HuH-7.5 (cell line): ENCODE results near the gene C9orf153.

Experiments used
- DNase-seq: peaks from one replicate; pipeline ENCODE4 v3.0.0; 2011; ENCODE audit warnings: low spot score

C9orf153 gene

GRCh38 chr9:86187121-86187520, 72.3 kb downstream of the C9orf153 start:
- no peak for DNase-seq

GRCh38 chr9:86186696-86187095, 72.8 kb downstream of the C9orf153 start:
- no peak for DNase-seq

DNA sequence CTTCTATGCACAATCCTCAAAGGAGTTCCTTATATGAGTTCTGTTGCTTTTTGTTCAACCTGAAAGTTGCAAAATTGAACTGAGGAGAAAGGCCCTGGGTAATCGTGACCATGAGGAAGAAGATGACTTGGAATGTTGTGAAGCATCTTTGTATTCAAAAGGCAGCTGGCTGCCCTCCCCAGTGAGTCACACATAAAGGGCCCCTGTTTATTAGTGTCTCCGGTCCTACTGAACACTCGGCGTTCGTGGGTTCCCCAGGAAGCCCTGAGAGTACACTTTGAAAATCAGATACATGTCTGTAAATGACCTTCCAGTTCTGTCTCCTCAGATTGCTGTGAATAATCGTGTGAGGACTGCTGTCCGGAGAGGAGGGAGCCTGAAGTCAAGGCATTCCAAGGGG, 73.6 kb downstream of the C9orf153 start:
- no peak for DNase-seq

DNA sequence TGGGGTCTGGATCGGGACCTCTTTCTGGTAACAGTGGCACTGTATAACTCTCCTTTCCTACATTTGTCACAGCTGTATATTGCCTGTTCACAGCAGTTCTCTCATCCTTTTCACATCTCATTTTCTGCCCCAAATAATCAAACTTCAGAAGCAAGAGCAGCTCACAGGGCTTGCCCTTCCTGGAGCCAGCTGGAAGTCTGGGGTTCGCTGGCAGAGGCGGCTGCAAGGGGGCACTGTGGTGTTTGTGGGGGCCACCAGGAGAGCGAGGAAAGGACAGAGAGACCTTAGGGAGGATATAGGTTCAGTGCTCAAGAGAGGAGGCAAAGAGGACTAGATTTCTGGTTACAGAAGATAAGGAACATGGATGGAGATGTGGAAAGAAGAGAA, 75.3 kb downstream of the C9orf153 start:
- no peak for DNase-seq

DNA sequence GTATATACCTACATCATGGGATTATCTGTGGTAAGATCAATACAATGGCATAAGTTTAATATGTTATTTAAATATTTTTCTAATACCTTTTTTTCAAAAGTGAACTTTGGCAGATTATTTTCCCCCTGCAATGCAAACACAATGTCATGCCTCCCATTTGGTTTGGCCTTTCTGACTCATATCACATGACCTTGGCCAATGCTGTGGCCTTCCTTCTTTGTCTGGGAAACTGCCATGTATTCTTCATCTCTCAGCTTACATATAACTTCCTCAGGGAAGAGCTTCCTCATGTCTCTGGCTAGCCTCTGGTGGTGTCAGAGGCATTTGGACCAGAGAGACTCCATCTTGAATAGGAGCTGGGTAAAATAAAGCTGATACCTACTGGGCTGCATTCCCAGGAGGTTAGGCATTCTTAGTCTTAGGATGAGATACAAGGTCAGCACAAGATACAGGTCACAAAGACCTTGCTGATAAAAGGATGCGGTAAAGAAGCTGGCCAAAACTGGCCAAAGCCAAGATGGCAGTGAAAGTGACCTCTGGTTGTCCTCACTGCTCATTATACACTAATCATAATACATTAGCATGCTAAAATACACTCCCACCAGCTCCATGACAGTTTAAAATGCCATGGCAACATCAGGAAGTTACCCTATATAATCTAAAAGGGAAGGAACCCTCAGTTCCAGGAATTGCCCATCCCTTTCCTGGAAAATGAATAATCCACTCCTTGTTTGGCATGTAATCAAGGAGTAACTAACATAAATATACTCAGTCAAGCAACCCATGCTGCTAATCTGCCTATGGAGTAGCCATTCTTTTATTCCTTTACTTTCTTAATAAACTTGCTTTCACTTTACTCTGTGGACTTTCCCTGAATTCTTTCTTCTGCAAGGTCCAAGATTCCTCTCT, 76.0 kb downstream of the C9orf153 start:
- no peak for DNase-seq

DNA sequence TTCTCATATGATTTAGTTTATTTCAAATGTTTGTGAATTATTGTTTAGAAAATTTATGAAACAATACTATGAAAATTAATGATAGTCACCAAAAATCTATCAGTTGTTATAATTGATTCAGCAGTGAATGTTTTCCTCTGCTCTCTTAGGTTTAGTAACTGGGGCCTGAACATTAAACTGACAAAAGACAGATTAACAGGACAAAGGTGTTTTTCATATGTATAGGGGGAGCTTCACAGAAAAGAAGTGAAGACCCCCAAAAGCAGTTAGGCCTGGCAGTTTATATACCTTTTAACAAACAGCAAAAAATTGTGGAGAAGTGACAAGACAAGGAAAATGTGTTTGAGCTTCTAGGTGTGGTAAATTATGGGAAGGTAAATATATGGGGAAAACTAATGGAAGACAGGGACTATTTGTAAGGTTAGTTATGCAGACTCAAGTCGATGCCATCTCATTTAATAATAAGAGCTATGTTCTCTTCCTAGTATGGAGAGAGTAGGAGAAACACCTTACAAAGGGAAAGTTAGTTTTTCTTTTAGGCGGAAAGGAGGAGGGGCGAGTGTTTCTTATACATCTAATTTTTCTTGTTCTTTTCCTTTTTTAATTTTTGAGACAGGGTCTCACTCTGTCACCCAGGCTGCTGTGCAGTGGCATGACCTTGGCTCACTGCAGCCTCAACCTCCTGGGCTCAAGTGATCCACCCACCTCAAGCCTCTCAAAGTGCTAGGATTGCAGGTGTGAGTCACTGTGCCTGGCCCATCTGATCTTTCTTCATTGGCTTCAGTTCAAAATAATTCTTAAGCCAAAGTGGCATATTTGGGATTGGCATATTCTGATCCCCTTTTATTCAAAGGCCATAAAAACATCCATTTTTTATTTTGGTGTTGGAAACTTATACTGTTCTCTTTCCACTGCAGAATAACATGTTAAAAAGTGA, 77.8 kb downstream of the C9orf153 start:
- DNase-seq = no peak

- DNase-seq = no peak
Measured at GRCh38 chr9:86178503-86178902, 81.0 kb downstream of the C9orf153 start.

GRCh38 chr9:86177995-86178394, 81.5 kb downstream of the C9orf153 start:
- no peak for DNase-seq

- no peak for DNase-seq
Measured at GRCh38 chr9:86176468-86176867, 83.0 kb downstream of the C9orf153 start.

DNA sequence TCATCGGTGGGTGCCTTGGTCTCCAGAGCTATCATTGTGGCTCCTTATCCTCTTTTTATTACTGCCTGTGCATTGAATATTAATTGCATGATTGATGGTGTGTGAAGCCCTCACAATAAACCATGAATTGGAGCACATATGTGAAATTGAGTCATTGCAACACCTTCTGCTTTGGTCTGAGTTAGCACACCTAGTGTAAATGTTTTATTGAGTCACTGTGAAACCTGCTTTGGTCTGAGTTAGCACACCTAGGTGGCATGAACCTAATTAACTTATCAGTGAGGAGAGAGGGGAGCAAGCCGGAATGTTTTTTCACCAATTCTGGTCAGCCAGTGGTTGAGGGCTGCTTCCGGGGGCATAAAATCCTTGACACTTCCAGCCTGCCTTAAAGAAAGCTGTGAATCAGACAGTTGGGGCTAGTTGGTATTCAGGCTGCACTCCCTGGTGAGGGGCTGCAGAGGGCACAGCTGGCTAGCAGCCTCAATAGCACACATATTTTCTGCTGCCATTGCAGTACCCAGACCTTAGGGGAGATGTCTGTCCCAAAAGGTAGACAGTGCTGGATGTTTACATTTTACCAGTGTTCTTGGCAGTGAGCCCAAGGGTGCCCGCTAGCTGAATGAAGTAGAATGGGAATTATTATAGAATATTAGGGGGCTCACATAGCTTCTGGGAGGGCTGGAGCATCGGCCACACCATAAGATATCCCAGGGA, 83.6 kb downstream of the C9orf153 start:
- DNase-seq = no peak

GRCh38 chr9:86175223-86175622, 84.2 kb downstream of the C9orf153 start:
- no peak for DNase-seq
